SK-N-SH (cell line): ENCODE data around the gene PTGR2. TPM values are rescaled to one million over a fixed set of nuclear protein-coding genes. Genes with fewer than 3 reads are reported as not detected.

ENCODE experiments used
- CTCF ChIA-PET: fragments of 300-600, 350-600 bp; formaldehyde crosslinking; extraction: SDS; loops from one replicate; lab custom pipeline; 2021; lab: Yijun Ruan, JAX
- POLR2A ChIA-PET: fragments of 350-600 bp; sonication (Branson Sonifier 250); formaldehyde crosslinking; extraction: SDS; loops from one replicate; lab custom pipeline; 2020; ENCODE audit warnings: antibody characterized with exemption, inconsistent platforms; lab: Yijun Ruan, JAX
- DNase-seq: peaks from one replicate; pipeline ENCODE4 v3.0.0; 2012
- H2AFZ ChIP-seq: fragments of 200-600 bp; sonication (generic); 2 replicates; pipeline ENCODE4 v1.8.1; 2016; ENCODE audit warnings: antibody characterized with exemption, mild to moderate bottlenecking, low read depth
- H3F3A ChIP-seq: fragments of 200-600 bp; sonication (generic); replicated peaks from 2 replicates; pipeline ENCODE3; 2016; ENCODE audit warnings: antibody characterized with exemption, mild to moderate bottlenecking; ENCODE audit not compliant: insufficient read depth
- H3K27ac ChIP-seq, 2 experiments: fragments of 200-500 bp in 1 of 2; fragments of 200-600 bp in 1 of 2; sonication (Bioruptor generic) in 1 of 2; sonication (generic), shearing (Covaris generic) in 1 of 2; 2 replicates each; pipeline versions ENCODE4 v1.5.1 to v1.6.1; 2014 to 2016; ENCODE audit warnings: low read depth in 2 of 2, inconsistent platforms in 1 of 2, low read length in 1 of 2, mild to moderate bottlenecking in 1 of 2, mixed read lengths in 1 of 2
- H3K27me3 ChIP-seq: fragments of 200-600 bp; sonication (generic), shearing (Covaris generic); 2 replicates; pipeline ENCODE4 v1.6.1; 2016; ENCODE audit warnings: mixed run types; ENCODE audit not compliant: insufficient read depth
- H3K36me3 ChIP-seq, 2 experiments: fragments of 200-500 bp in 1 of 2; fragments of 200-600 bp in 1 of 2; sonication (Bioruptor generic) in 1 of 2; sonication (generic) in 1 of 2; replicated peaks in 1 of 2; 2 replicates each; pipeline versions ENCODE3 to v1.5.1; 2014 to 2016; ENCODE audit warnings: low read length in 1 of 2, mild to moderate bottlenecking in 1 of 2; ENCODE audit not compliant: insufficient read depth in 2 of 2, control insufficient read depth in 1 of 2
- H3K4me1 ChIP-seq, 2 experiments: fragments of 200-500 bp in 1 of 2; fragments of 200-600 bp in 1 of 2; sonication (Bioruptor generic) in 1 of 2; sonication (generic), shearing (Covaris generic) in 1 of 2; 2 replicates each; pipeline versions ENCODE4 v1.5.1 to v1.6.1; 2014 to 2016; ENCODE audit warnings: low read depth in 1 of 2, low read length in 1 of 2, mixed run types in 1 of 2; ENCODE audit not compliant: insufficient read depth in 2 of 2, control insufficient read depth in 1 of 2
- H3K4me2 ChIP-seq: fragments of 200-600 bp; sonication (generic), shearing (Covaris generic); 2 replicates; pipeline ENCODE4 v1.6.1; 2017; ENCODE audit warnings: mixed run types
- H3K4me3 ChIP-seq, 2 experiments: fragments of 200-500 bp in 1 of 2; fragments of 200-600 bp in 1 of 2; sonication (Bioruptor generic) in 1 of 2; sonication (generic), shearing (Covaris generic) in 1 of 2; 2 replicates each; pipeline versions ENCODE4 v1.5.1 to v1.8.1; 2014 to 2016; ENCODE audit warnings: low read depth in 2 of 2, inconsistent platforms in 1 of 2, low read length in 1 of 2, mild to moderate bottlenecking in 1 of 2, mixed read lengths in 1 of 2, moderate library complexity in 1 of 2
- H3K79me2 ChIP-seq: fragments of 200-600 bp; sonication (generic); 2 replicates; pipeline ENCODE4 v1.8.1; 2017; ENCODE audit warnings: mild to moderate bottlenecking; ENCODE audit not compliant: insufficient read depth
- H3K9ac ChIP-seq: fragments of 200-600 bp; sonication (generic); 2 replicates; pipeline ENCODE4 v1.6.1; 2017; ENCODE audit warnings: mixed run types
- H3K9me2 ChIP-seq: fragments of 200-600 bp; sonication (generic); 2 replicates; pipeline ENCODE4 v1.6.1; 2017; ENCODE audit warnings: mixed run types
- H3K9me3 ChIP-seq: fragments of 200-600 bp; sonication (generic); 2 replicates; pipeline ENCODE4 v1.6.1; 2017; ENCODE audit warnings: mixed run types, mild to moderate bottlenecking, moderate library complexity
- H4K20me1 ChIP-seq: fragments of 200-600 bp; sonication (generic); 2 replicates; pipeline ENCODE4 v1.6.1; 2017; ENCODE audit warnings: mild to moderate bottlenecking, mixed run types; ENCODE audit not compliant: insufficient read depth
- CHD2 ChIP-seq: fragments of 150-350 bp; IDR thresholded peaks from 2 replicates; pipeline ENCODE4 v1.6.1; 2018; ENCODE audit warnings: low read length; ENCODE audit not compliant: partially characterized antibody
- CTCF ChIP-seq: fragments of 200-600 bp; sonication (generic); IDR thresholded peaks from 2 replicates; pipeline ENCODE4 v1.6.1; 2017; ENCODE audit warnings: antibody characterized with exemption, mild to moderate bottlenecking, moderate library complexity
- EP300 ChIP-seq, 2 experiments: IDR thresholded peaks; 2 replicates each; pipeline versions ENCODE4 v1.4.0 to v1.6.1; 2012; ENCODE audit warnings: borderline replicate concordance in 1 of 2, low read depth in 1 of 2, low read length in 1 of 2
- FOSL2 ChIP-seq: IDR thresholded peaks from 2 replicates; pipeline ENCODE4 v1.4.0; 2012; ENCODE audit warnings: low read depth, mild to moderate bottlenecking, moderate library complexity, borderline replicate concordance
- FOXJ3 ChIP-seq: sonication (generic); formaldehyde crosslinking; IDR thresholded peaks from 2 replicates; pipeline ENCODE4 v1.5.1; 2020; ENCODE audit warnings: mild to moderate bottlenecking, missing genetic modification reagents
- FOXM1 ChIP-seq: IDR thresholded peaks from 2 replicates; pipeline ENCODE4 v1.4.0; 2012; ENCODE audit warnings: low read depth, mild to moderate bottlenecking
- GATA2 ChIP-seq: sonication (generic); formaldehyde crosslinking; IDR thresholded peaks from 2 replicates; pipeline ENCODE4 v1.5.0; 2020; ENCODE audit warnings: mild to moderate bottlenecking, missing genetic modification reagents
- MAX ChIP-seq: IDR thresholded peaks from 2 replicates; pipeline ENCODE4 v1.4.0; 2012; ENCODE audit warnings: low read depth
- NFIC ChIP-seq: IDR thresholded peaks from 2 replicates; pipeline ENCODE4 v1.4.0; 2012; ENCODE audit warnings: borderline replicate concordance
- NRF1 ChIP-seq: IDR thresholded peaks from 2 replicates; pipeline ENCODE4 v1.6.1; 2012; ENCODE audit warnings: low read depth, mild to moderate bottlenecking, low read length
- POLR2AphosphoS5 ChIP-seq: IDR thresholded peaks from 2 replicates; pipeline ENCODE4 v1.6.1; 2012; ENCODE audit warnings: low read depth, low read length
- RCOR1 ChIP-seq: fragments of 150-350 bp; IDR thresholded peaks from 2 replicates; pipeline ENCODE4 v1.6.1; 2017; ENCODE audit warnings: antibody characterized with exemption, low read length
- RFX5 ChIP-seq: IDR thresholded peaks from 2 replicates; pipeline ENCODE4 v1.6.1; 2012; ENCODE audit warnings: mild to moderate bottlenecking, improper control_type of control experiment, low read length
- TAF1 ChIP-seq: IDR thresholded peaks from 2 replicates; pipeline ENCODE4 v1.6.1; 2012; ENCODE audit warnings: low read depth, mild to moderate bottlenecking, low read length, moderate library complexity, borderline replicate concordance
- TCF12 ChIP-seq: IDR thresholded peaks from 2 replicates; pipeline ENCODE4 v1.4.0; 2012
- TEAD4 ChIP-seq: IDR thresholded peaks from 2 replicates; pipeline ENCODE4 v1.4.0; 2012; ENCODE audit warnings: mild to moderate bottlenecking, borderline replicate concordance; ENCODE audit not compliant: insufficient read depth
- USF2 ChIP-seq: fragments of 150-350 bp; IDR thresholded peaks from 2 replicates; pipeline ENCODE4 v1.6.1; 2017; ENCODE audit warnings: antibody characterized with exemption, low read length, low read depth, borderline replicate concordance
- YY1 ChIP-seq: IDR thresholded peaks from 2 replicates; pipeline ENCODE4 v1.4.0; 2012; ENCODE audit warnings: low read depth, mild to moderate bottlenecking
- WGBS: methylation state at CpG from one replicate; pipeline ENCODE4 v1.1.6; 2017; ENCODE audit warnings: low lambda C conversion rate; 5-methylcytosine and 5-hydroxymethylcytosine counted together
- polyA plus RNA-seq, 3 experiments: library from polyadenylated mRNA; depleted of rRNA; stranded (reverse); fragments of >200 nt; gene quantifications; 2 replicates each; pipeline ENCODE4 v1.2.3, GENCODE V29; 2012
- TF ChIP-seq, protein P1 (sequence below): IDR thresholded peaks from 2 replicates; pipeline ENCODE4 v1.4.0; 2012; ENCODE audit warnings: low read depth, borderline replicate concordance
- TF ChIP-seq, protein P2 (sequence below): IDR thresholded peaks from 2 replicates; pipeline ENCODE4; 2012

Gene PTGR2
- polyA plus RNA-seq, 1 of the 3 experiments (the other 2 are of a cell fraction) = 7.1 TPM

DNA sequence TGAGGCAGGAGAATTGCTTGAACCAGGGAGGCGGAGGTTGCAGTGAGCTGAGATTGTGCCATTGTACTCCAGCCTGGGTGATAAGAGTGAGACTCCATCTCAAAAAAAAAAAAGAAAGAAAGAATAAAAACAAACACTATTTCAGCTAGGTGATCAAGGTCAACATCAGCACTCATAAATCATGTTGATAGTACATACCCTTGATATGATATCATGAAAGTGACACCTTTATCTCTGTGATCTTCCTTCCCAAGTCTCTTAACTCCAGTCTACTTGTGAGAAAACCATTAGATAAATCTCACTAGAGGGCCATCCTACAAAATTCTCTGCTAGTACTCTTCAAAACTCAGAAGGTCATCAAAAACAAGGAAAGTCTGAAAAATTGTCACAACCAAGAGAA, 44.2 kb upstream of the PTGR2 start:
- H3K4me3 ChIP-seq = no peak overlapping the region
- no peak for DNase-seq
- H3K79me2 ChIP-seq = no peaks in the 10 kb centered on the region
- no peak overlapping the region for H3K27ac ChIP-seq
- H4K20me1 ChIP-seq = no peaks in the 10 kb centered on the region
- ChIA-PET CTCF (no interaction called here), POLR2A (no interaction called here)
- no peak overlapping the region for H3K4me2 ChIP-seq
- H3K9ac ChIP-seq = no peak overlapping the region
- H3K27me3 ChIP-seq = no peaks in the 10 kb centered on the region
- H3F3A ChIP-seq = no peaks in the 10 kb centered on the region
- no peak for TF ChIP-seq EP300 (IDR thresholded peaks at IDR 0.05; ENCODE audit: borderline replicate concordance in 1 of 2, low read depth in 1 of 2, low read length in 1 of 2)
- TF ChIP-seq TEAD4 = no peak
- no peak for TF ChIP-seq RCOR1
- no peak for TF ChIP-seq TCF12
- TF ChIP-seq, protein P1, sequence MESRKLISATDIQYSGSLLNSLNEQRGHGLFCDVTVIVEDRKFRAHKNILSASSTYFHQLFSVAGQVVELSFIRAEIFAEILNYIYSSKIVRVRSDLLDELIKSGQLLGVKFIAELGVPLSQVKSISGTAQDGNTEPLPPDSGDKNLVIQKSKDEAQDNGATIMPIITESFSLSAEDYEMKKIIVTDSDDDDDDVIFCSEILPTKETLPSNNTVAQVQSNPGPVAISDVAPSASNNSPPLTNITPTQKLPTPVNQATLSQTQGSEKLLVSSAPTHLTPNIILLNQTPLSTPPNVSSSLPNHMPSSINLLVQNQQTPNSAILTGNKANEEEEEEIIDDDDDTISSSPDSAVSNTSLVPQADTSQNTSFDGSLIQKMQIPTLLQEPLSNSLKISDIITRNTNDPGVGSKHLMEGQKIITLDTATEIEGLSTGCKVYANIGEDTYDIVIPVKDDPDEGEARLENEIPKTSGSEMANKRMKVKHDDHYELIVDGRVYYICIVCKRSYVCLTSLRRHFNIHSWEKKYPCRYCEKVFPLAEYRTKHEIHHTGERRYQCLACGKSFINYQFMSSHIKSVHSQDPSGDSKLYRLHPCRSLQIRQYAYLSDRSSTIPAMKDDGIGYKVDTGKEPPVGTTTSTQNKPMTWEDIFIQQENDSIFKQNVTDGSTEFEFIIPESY = no peak
- no peak for TF ChIP-seq GATA2 (CRISPR knock-in tag)
- TF ChIP-seq FOXJ3 (CRISPR knock-in tag) = no peak
- TF ChIP-seq FOXM1 = no peak
- TF ChIP-seq, protein P2, sequence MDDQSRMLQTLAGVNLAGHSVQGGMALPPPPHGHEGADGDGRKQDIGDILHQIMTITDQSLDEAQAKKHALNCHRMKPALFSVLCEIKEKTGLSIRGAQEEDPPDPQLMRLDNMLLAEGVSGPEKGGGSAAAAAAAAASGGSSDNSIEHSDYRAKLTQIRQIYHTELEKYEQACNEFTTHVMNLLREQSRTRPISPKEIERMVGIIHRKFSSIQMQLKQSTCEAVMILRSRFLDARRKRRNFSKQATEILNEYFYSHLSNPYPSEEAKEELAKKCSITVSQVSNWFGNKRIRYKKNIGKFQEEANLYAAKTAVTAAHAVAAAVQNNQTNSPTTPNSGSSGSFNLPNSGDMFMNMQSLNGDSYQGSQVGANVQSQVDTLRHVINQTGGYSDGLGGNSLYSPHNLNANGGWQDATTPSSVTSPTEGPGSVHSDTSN = no peak
- no peak for TF ChIP-seq YY1
- no peak for TF ChIP-seq TAF1
- no peak for TF ChIP-seq USF2
- no peak for TF ChIP-seq MAX
- TF ChIP-seq CHD2 = no peak
- H3K4me1 ChIP-seq = no peaks in the 10 kb centered on the region
- H3K9me2 ChIP-seq = no peaks in the 10 kb centered on the region
- no peaks in the 10 kb centered on the region for H3K36me3 ChIP-seq
- H3K9me3 ChIP-seq = no peaks in the 10 kb centered on the region
- no peak overlapping the region for H2AFZ ChIP-seq
- WGBS = 100% methylated on average over 1 of the region's 1 CpG

- Histone ChIP-seq H3K4me2 (no peak overlapping the region), H3K4me1 (no peaks in the 10 kb centered on the region), H3K9me3 (no peaks in the 10 kb centered on the region), H4K20me1 (no peaks in the 10 kb centered on the region), H3K27ac (no peak overlapping the region), H3K79me2 (no peaks in the 10 kb centered on the region), H3F3A (no peaks in the 10 kb centered on the region), H3K27me3 (no peaks in the 10 kb centered on the region), H3K36me3 (no peaks in the 10 kb centered on the region), H3K9ac (no peak overlapping the region), H3K4me3 (no peak overlapping the region), H3K9me2 (no peaks in the 10 kb centered on the region), H2AFZ (no peak overlapping the region)
- WGBS = 75% methylated on average over 5 of the region's 6 CpGs
- ChIA-PET CTCF (interaction anchor here (0.8 to 1.1 kb wide), 2 partner anchors 9 to 16 kb away, joined by 3 read pairs; no protein-coding TSS in a partner anchor), POLR2A (no interaction called here)
- no peak for DNase-seq
- no peak for TF ChIP-seq CHD2
- TF ChIP-seq MAX = no peak
- no peak for TF ChIP-seq GATA2 (CRISPR knock-in tag)
- TF ChIP-seq CTCF = no peak
- no peak for TF ChIP-seq FOXJ3 (CRISPR knock-in tag)
- TF ChIP-seq RFX5 = no peak
- no peak for TF ChIP-seq NFIC
- TF ChIP-seq, protein P1 = no peak
- TF ChIP-seq POLR2AphosphoS5 = no peak
- TF ChIP-seq FOSL2 = no peak
- no peak for TF ChIP-seq FOXM1
- no peak for TF ChIP-seq NRF1
These were observed 42.2 kb upstream of the PTGR2 start for GRCh38 chr14:73809391-73809790.
